IMR-90 (cell line): ENCODE measurements around the gene FARP1. TPM values are rescaled to one million over a fixed set of nuclear protein-coding genes. Genes with fewer than 3 reads are reported as not detected.

ENCODE experiments used
- ATAC-seq: fragments of 200-7000 bp; cut with Tn5 transposase; 2 replicates; pipeline ENCODE4 v1.9.1; 2020; ENCODE audit warnings: low read depth, mild to moderate bottlenecking, moderate library complexity
- BruUV-seq: library from RNA; stranded (reverse); fragments of 400-500 nt; replicated peaks from 2 replicates; lab custom pipeline; 2021; lab: Mats Ljungman, UMichigan
- CTCF ChIA-PET: fragments of 300-600 bp; formaldehyde crosslinking; extraction: SDS; loops from one replicate; lab custom pipeline; 2021; ENCODE audit warnings: antibody characterized with exemption; lab: Yijun Ruan, JAX
- POLR2A ChIA-PET: fragments of 300-600 bp; sonication (Branson Sonifier 250); formaldehyde crosslinking; loops from one replicate; lab custom pipeline; 2022; ENCODE audit warnings: antibody characterized with exemption; ENCODE audit not compliant: unreplicated experiment; lab: Charles Lee
- DNase-seq: peaks from one replicate; pipeline ENCODE4 v3.0.0; 2013
- H2AFZ ChIP-seq: replicated peaks from 2 replicates; pipeline ENCODE3; 2013; ENCODE audit warnings: low read length, mild to moderate bottlenecking; ENCODE audit not compliant: poor library complexity
- H2AK5ac ChIP-seq: 2 replicates; pipeline ENCODE4 v1.6.1; 2013; ENCODE audit warnings: low read depth, low read length, inconsistent platforms
- H2AK9ac ChIP-seq: replicated peaks from 2 replicates; pipeline ENCODE3; 2013; ENCODE audit warnings: mild to moderate bottlenecking, low read depth, low read length, moderate library complexity; ENCODE audit not compliant: poor library complexity
- H2BK120ac ChIP-seq: 2 replicates; pipeline ENCODE4 v1.6.1; 2013; ENCODE audit warnings: low read depth, low read length, inconsistent platforms
- H2BK15ac ChIP-seq: 3 replicates; pipeline ENCODE4 v1.6.1; 2013; ENCODE audit warnings: low read depth, low read length, inconsistent platforms
- H2BK20ac ChIP-seq: 2 replicates; pipeline ENCODE4 v1.6.1; 2013; ENCODE audit warnings: low read depth, mild to moderate bottlenecking, inconsistent platforms, low read length, moderate library complexity
- H2BK5ac ChIP-seq: 2 replicates; pipeline ENCODE4 v1.6.1; 2013; ENCODE audit warnings: mild to moderate bottlenecking, low read depth, low read length, inconsistent platforms; ENCODE audit not compliant: poor library complexity, severe bottlenecking
- H3K14ac ChIP-seq: replicated peaks from 2 replicates; pipeline ENCODE4 v1.6.1; 2013; ENCODE audit warnings: low read depth, low read length, inconsistent platforms
- H3K18ac ChIP-seq: 2 replicates; pipeline ENCODE4 v1.6.1; 2013; ENCODE audit warnings: low read depth, low read length, control low read depth
- H3K23ac ChIP-seq: 2 replicates; pipeline ENCODE4 v1.6.1; 2013; ENCODE audit warnings: low read depth, low read length, inconsistent platforms
- H3K27ac ChIP-seq: 2 replicates; pipeline ENCODE4 v1.5.1; 2013; ENCODE audit warnings: mild to moderate bottlenecking, control low read depth, low read length; ENCODE audit not compliant: insufficient read depth
- H3K27me3 ChIP-seq: 2 replicates; pipeline ENCODE4 v1.6.1; 2013; ENCODE audit warnings: low read length; ENCODE audit not compliant: control insufficient read depth, insufficient read depth
- H3K36me3 ChIP-seq: 2 replicates; pipeline ENCODE4 v1.6.1; 2013; ENCODE audit warnings: low read length, mixed read lengths; ENCODE audit not compliant: control insufficient read depth, insufficient read depth
- H3K4ac ChIP-seq: 2 replicates; pipeline ENCODE4 v1.6.1; 2013; ENCODE audit warnings: low read depth, low read length, inconsistent platforms
- H3K4me1 ChIP-seq: 2 replicates; pipeline ENCODE4 v1.6.1; 2013; ENCODE audit warnings: low read length, mixed read lengths; ENCODE audit not compliant: control insufficient read depth, insufficient read depth
- H3K4me2 ChIP-seq: 2 replicates; pipeline ENCODE4 v1.6.1; 2013; ENCODE audit warnings: low read depth, mild to moderate bottlenecking, control low read depth, low read length, moderate library complexity
- H3K4me3 ChIP-seq: 2 replicates; pipeline ENCODE4 v1.5.1; 2013; ENCODE audit warnings: low read depth, mild to moderate bottlenecking, control low read depth, low read length, moderate library complexity; ENCODE audit not compliant: insufficient read depth
- H3K56ac ChIP-seq: 2 replicates; pipeline ENCODE4 v1.6.1; 2013; ENCODE audit warnings: low read length, inconsistent platforms; ENCODE audit not compliant: insufficient read depth; ENCODE audit errors: extremely low read depth
- H3K79me1 ChIP-seq, 2 experiments: 2 replicates each; pipeline ENCODE4 v1.6.1; 2013; ENCODE audit warnings: low read length in 2 of 2, inconsistent platforms in 1 of 2, low read depth in 1 of 2
- H3K9ac ChIP-seq: 2 replicates; pipeline ENCODE4 v1.6.1; 2013; ENCODE audit warnings: low read depth, low read length, control low read depth
- H3K9me1 ChIP-seq: 2 replicates; pipeline ENCODE4 v1.6.1; 2013; ENCODE audit warnings: low read length, inconsistent platforms; ENCODE audit not compliant: insufficient read depth
- H3K9me3 ChIP-seq: 2 replicates; pipeline ENCODE4 v1.6.1; 2013; ENCODE audit warnings: low read length; ENCODE audit not compliant: control insufficient read depth, insufficient read depth
- H4K20me1 ChIP-seq: 2 replicates; pipeline ENCODE4 v1.6.1; 2013; ENCODE audit warnings: low read length, inconsistent platforms; ENCODE audit not compliant: insufficient read depth
- H4K5ac ChIP-seq: 2 replicates; pipeline ENCODE4 v1.6.1; 2013; ENCODE audit warnings: mild to moderate bottlenecking, low read depth, low read length, control low read depth
- H4K8ac ChIP-seq, 2 experiments: 2 replicates each; pipeline ENCODE4 v1.6.1; 2013; ENCODE audit warnings: low read depth in 2 of 2, low read length in 2 of 2, control low read depth in 1 of 2, inconsistent platforms in 1 of 2
- H4K91ac ChIP-seq: 2 replicates; pipeline ENCODE4 v1.6.1; 2013; ENCODE audit warnings: low read depth, low read length, inconsistent platforms; ENCODE audit not compliant: insufficient read depth
- BHLHE40 ChIP-seq: fragments of 150-350 bp; IDR thresholded peaks from 2 replicates; pipeline ENCODE4 v1.6.1; 2016; ENCODE audit warnings: mild to moderate bottlenecking, low read depth, low read length
- CEBPB ChIP-seq: IDR thresholded peaks from 2 replicates; pipeline ENCODE4 v1.6.1; 2012; ENCODE audit warnings: low read depth, low read length, improper control_type of control experiment
- FOS ChIP-seq: fragments of 150-350 bp; IDR thresholded peaks from 2 replicates; pipeline ENCODE4 v1.6.1; 2016; ENCODE audit warnings: low read depth, low read length
- MAFK ChIP-seq: IDR thresholded peaks from 2 replicates; pipeline ENCODE4 v1.6.1; 2012; ENCODE audit warnings: low read depth, low read length, improper control_type of control experiment
- MAZ ChIP-seq: IDR thresholded peaks from 2 replicates; pipeline ENCODE4 v1.6.1; 2012; ENCODE audit warnings: low read depth, mild to moderate bottlenecking, low read length, improper control_type of control experiment, moderate library complexity, borderline replicate concordance
- MXI1 ChIP-seq: IDR thresholded peaks from 2 replicates; pipeline ENCODE4 v1.6.1; 2012; ENCODE audit warnings: low read depth, mild to moderate bottlenecking, low read length, moderate library complexity, borderline replicate concordance
- NFE2L2 ChIP-seq: fragments of 150-350 bp; IDR thresholded peaks from 2 replicates; pipeline ENCODE4 v1.6.1; 2016; ENCODE audit warnings: low read depth, mild to moderate bottlenecking, low read length
- POLR2A ChIP-seq: IDR thresholded peaks from 2 replicates; pipeline ENCODE4 v1.6.1; 2012; ENCODE audit warnings: mild to moderate bottlenecking, low read depth, low read length
- RAD21 ChIP-seq: IDR thresholded peaks from 2 replicates; pipeline ENCODE4 v1.6.1; 2012; ENCODE audit warnings: low read length, improper control_type of control experiment
- RCOR1 ChIP-seq: IDR thresholded peaks from 2 replicates; pipeline ENCODE4 v1.6.1; 2012; ENCODE audit warnings: mild to moderate bottlenecking, low read length, improper control_type of control experiment; ENCODE audit not compliant: insufficient replicate concordance
- WGBS, 2 experiments: methylation state at CpG; one replicate each; pipeline versions ENCODE4 v1.1.5 to v1.1.7; 2013; ENCODE audit warnings: missing lambda C conversion rate in 2 of 2; ENCODE audit not compliant: insufficient read length in 1 of 2; ENCODE audit errors: extremely low coverage in 2 of 2; 5-methylcytosine and 5-hydroxymethylcytosine counted together
- dilution Hi-C: fragments of 300-500 bp; cut with HindIII; formaldehyde crosslinking; loops from one replicate; pipeline ENCODE4 v1.14.3; 2018; ENCODE audit warnings: low sequenced_read_pairs; ENCODE audit not compliant: unreplicated experiment
- in situ Hi-C: fragments of 300-500 bp; cut with MboI; formaldehyde crosslinking; loops from 3 replicates; pipeline ENCODE4 v1.14.3; 2019; ENCODE audit warnings: low sequenced_read_pairs, inconsistent platforms, mixed read lengths
- intact Hi-C: fragments of 100-400 bp; cut with micrococcal nuclease; formaldehyde crosslinking; loops from 2 replicates; pipeline ENCODE4 v1.10.0; 2022
- polyA plus RNA-seq, 3 experiments: library from polyadenylated mRNA; depleted of rRNA; stranded (reverse); fragments of >200 nt; gene quantifications; 2 replicates each; pipeline ENCODE4 v1.2.3, GENCODE V29; 2012; ENCODE audit warnings: low replicate concordance in 1 of 3
- total RNA-seq: library from RNA; depleted of rRNA; stranded (reverse); fragments of >200 nt; gene quantifications from 2 replicates; pipeline ENCODE4 v1.2.3, GENCODE V29; 2012
- TF ChIP-seq, protein P1 (sequence below): conservative IDR thresholded peaks from 2 replicates; pipeline ENCODE4 v1.5.1; 2012; ENCODE audit warnings: mild to moderate bottlenecking, low read depth, low read length, improper control_type of control experiment
- TF ChIP-seq, protein P2 (sequence below): fragments of 150-350 bp; IDR thresholded peaks from 2 replicates; pipeline ENCODE4 v1.6.1; 2016; ENCODE audit warnings: low read depth, mild to moderate bottlenecking, low read length, moderate library complexity, borderline replicate concordance

FARP1 gene
- total and polyA plus RNA-seq, 2 of the 4 experiments (the other 2 are of a cell fraction), result 39.6 to 57.0 TPM

- H2BK5ac ChIP-seq, result no peak overlapping the region
- H2AFZ ChIP-seq, result no peak overlapping the region
- ChIA-PET POLR2A (no interaction called here), CTCF (no interaction called here)
- H3K4me3 ChIP-seq, result no peak overlapping the region
- no peak overlapping the region for H2BK120ac ChIP-seq
- no peak overlapping the region for H3K9ac ChIP-seq
- no peak overlapping the region for H3K27ac ChIP-seq
- BruUV-seq, result no TSS peak
- peaks cover 63% of the 10 kb centered on the region for H3K36me3 ChIP-seq
- no peak for ATAC-seq
- no peak overlapping the region for H3K4me2 ChIP-seq
- no peak overlapping the region for H2BK20ac ChIP-seq
- H4K20me1 ChIP-seq, result peaks cover 3% of the 10 kb centered on the region; the same call in 1 of the 2 replicates
- H3K18ac ChIP-seq, result no peak overlapping the region
- intact Hi-C loops, result no loop called here
- H2BK15ac ChIP-seq, result no peak overlapping the region
- no peak for TF ChIP-seq RAD21
- TF ChIP-seq MAFK, result no peak
- no peak for TF ChIP-seq RCOR1
- TF ChIP-seq MAZ, result no peak
- TF ChIP-seq BHLHE40, result no peak
- TF ChIP-seq, protein P1, sequence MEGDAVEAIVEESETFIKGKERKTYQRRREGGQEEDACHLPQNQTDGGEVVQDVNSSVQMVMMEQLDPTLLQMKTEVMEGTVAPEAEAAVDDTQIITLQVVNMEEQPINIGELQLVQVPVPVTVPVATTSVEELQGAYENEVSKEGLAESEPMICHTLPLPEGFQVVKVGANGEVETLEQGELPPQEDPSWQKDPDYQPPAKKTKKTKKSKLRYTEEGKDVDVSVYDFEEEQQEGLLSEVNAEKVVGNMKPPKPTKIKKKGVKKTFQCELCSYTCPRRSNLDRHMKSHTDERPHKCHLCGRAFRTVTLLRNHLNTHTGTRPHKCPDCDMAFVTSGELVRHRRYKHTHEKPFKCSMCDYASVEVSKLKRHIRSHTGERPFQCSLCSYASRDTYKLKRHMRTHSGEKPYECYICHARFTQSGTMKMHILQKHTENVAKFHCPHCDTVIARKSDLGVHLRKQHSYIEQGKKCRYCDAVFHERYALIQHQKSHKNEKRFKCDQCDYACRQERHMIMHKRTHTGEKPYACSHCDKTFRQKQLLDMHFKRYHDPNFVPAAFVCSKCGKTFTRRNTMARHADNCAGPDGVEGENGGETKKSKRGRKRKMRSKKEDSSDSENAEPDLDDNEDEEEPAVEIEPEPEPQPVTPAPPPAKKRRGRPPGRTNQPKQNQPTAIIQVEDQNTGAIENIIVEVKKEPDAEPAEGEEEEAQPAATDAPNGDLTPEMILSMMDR, result no peak
- TF ChIP-seq, protein P2, sequence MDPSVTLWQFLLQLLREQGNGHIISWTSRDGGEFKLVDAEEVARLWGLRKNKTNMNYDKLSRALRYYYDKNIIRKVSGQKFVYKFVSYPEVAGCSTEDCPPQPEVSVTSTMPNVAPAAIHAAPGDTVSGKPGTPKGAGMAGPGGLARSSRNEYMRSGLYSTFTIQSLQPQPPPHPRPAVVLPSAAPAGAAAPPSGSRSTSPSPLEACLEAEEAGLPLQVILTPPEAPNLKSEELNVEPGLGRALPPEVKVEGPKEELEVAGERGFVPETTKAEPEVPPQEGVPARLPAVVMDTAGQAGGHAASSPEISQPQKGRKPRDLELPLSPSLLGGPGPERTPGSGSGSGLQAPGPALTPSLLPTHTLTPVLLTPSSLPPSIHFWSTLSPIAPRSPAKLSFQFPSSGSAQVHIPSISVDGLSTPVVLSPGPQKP, result no peak
- TF ChIP-seq NFE2L2, result no peak
- no peak for TF ChIP-seq CEBPB
- no peak for TF ChIP-seq MXI1
- no peak for TF ChIP-seq POLR2A
- no peak for TF ChIP-seq FOS
- no peak for DNase-seq
- no peak overlapping the region for H3K23ac ChIP-seq
- no peaks in the 10 kb centered on the region for H3K4me1 ChIP-seq
- no peak overlapping the region for H4K5ac ChIP-seq
- no peak overlapping the region for H4K91ac ChIP-seq
- peaks cover 9 to 40% of the 10 kb centered on the region in 2 experiments; a peak in 3 of 4 replicates for H3K79me1 ChIP-seq
- H3K9me3 ChIP-seq, result no peaks in the 10 kb centered on the region
- H3K9me1 ChIP-seq, result peaks cover 20% of the 10 kb centered on the region; the same call in 1 of the 2 replicates
- H3K4ac ChIP-seq, result no peak overlapping the region
- WGBS, 2 experiments, result 85% methylated on average over 8 of the region's 16 CpGs; no CpG with 5 or more reads in 1 of the 2 experiments
- H3K27me3 ChIP-seq, result no peaks in the 10 kb centered on the region
- H2AK5ac ChIP-seq, result no peak overlapping the region
- no peak overlapping the region for H3K14ac ChIP-seq
- H2AK9ac ChIP-seq, result no peak overlapping the region
- H4K8ac ChIP-seq, result no peak overlapping the region
- dilution Hi-C loops, result no loop called here
- in situ Hi-C loops, result no loop called here
- H3K56ac ChIP-seq, result no peak overlapping the region
Measured at GRCh38 chr13:98411617-98412265, 268.8 kb downstream of the FARP1 start.
